CD8-positive, alpha-beta memory T cell (primary cell): Measurements from ENCODE around the gene UCK1. TPM values are rescaled to one million over a fixed set of nuclear protein-coding genes. Genes with fewer than 3 reads are reported as not detected.

Source experiments
- CTCF ChIA-PET: fragments of 350-600 bp; sonication (Branson Sonifier 250); formaldehyde crosslinking; loops from one replicate; lab custom pipeline; 2021; ENCODE audit warnings: antibody characterized with exemption; lab: Charles Lee
- POLR2A ChIA-PET: fragments of 350-600 bp; sonication (Branson Sonifier 250); formaldehyde crosslinking; loops from one replicate; lab custom pipeline; 2021; ENCODE audit warnings: antibody characterized with exemption; lab: Charles Lee
- DNase-seq, 5 donors: peaks; one replicate each; pipeline versions ENCODE4 v3.0.0 to v3.0.0-alpha.2; 2020 to 2022; ENCODE audit warnings: mixed read lengths in 1 of 5
- H3K27ac ChIP-seq: one replicate; pipeline ENCODE4 v1.7.0; 2013; ENCODE audit warnings: low read depth, mild to moderate bottlenecking, low read length, moderate library complexity
- H3K27me3 ChIP-seq: 2 replicates; pipeline ENCODE4 v1.7.0; 2013; ENCODE audit warnings: low read length, mild to moderate bottlenecking; ENCODE audit not compliant: insufficient read depth, poor library complexity, severe bottlenecking
- H3K36me3 ChIP-seq: 2 replicates; pipeline ENCODE4 v1.7.0; 2013; ENCODE audit warnings: mild to moderate bottlenecking, low read length, moderate library complexity; ENCODE audit not compliant: insufficient read depth
- H3K4me1 ChIP-seq: 2 replicates; pipeline ENCODE4 v1.7.0; 2013; ENCODE audit warnings: mild to moderate bottlenecking, low read length, moderate library complexity; ENCODE audit not compliant: insufficient read depth
- H3K4me3 ChIP-seq: 2 replicates; pipeline ENCODE4 v1.7.0; 2013; ENCODE audit warnings: mild to moderate bottlenecking, low read length
- H3K9me3 ChIP-seq: 2 replicates; pipeline ENCODE4 v1.7.0; 2013; ENCODE audit warnings: mild to moderate bottlenecking, low read length
- H3K27ac Mint-ChIP-seq, 8 donors: one replicate each; pipeline ENCODE4 v1.8.0; 2020 to 2021; ENCODE audit warnings: mixed read lengths in 8 of 8, mild to moderate bottlenecking in 6 of 8, inconsistent platforms in 3 of 8, moderate library complexity in 3 of 8
- H3K27me3 Mint-ChIP-seq, 2 donors: one replicate each; pipeline ENCODE4 v1.8.0; 2020 to 2021; ENCODE audit warnings: mixed read lengths in 2 of 2, mild to moderate bottlenecking in 1 of 2, moderate library complexity in 1 of 2
- H3K36me3 Mint-ChIP-seq, 3 donors: one replicate each; pipeline ENCODE4 v1.8.0; 2020 to 2021; ENCODE audit warnings: mixed read lengths in 3 of 3, inconsistent platforms in 1 of 3, mild to moderate bottlenecking in 1 of 3
- H3K4me1 Mint-ChIP-seq, 3 donors: one replicate each; pipeline ENCODE4 v1.8.0; 2020 to 2021; ENCODE audit warnings: mixed read lengths in 3 of 3, inconsistent platforms in 1 of 3, mild to moderate bottlenecking in 1 of 3
- H3K4me3 Mint-ChIP-seq, 7 donors: one replicate each; pipeline ENCODE4 v1.8.0; 2020 to 2021; ENCODE audit warnings: mixed read lengths in 7 of 7, mild to moderate bottlenecking in 6 of 7, moderate library complexity in 4 of 7, inconsistent platforms in 2 of 7
- H3K9me3 Mint-ChIP-seq, 5 donors: one replicate each; pipeline ENCODE4 v1.8.0; 2020 to 2022; ENCODE audit warnings: mixed read lengths in 5 of 5, mild to moderate bottlenecking in 3 of 5, moderate library complexity in 2 of 5, inconsistent platforms in 1 of 5
- polyA plus RNA-seq: library from polyadenylated mRNA; unstranded; fragments of 300-500 nt; fragmentation: Illumina TruSeq; gene quantifications from one replicate; pipeline ENCODE4 v1.2.3, GENCODE V29; 2021
- total RNA-seq, 2 experiments: library from RNA; stranded (reverse); gene quantifications; one replicate each; pipeline ENCODE4 v1.2.3, GENCODE V29; 2021

Gene UCK1
- total and polyA plus RNA-seq, 3 experiments from 2014 or later: 22.2 to 34.4 (median 23.1) TPM

DNA sequence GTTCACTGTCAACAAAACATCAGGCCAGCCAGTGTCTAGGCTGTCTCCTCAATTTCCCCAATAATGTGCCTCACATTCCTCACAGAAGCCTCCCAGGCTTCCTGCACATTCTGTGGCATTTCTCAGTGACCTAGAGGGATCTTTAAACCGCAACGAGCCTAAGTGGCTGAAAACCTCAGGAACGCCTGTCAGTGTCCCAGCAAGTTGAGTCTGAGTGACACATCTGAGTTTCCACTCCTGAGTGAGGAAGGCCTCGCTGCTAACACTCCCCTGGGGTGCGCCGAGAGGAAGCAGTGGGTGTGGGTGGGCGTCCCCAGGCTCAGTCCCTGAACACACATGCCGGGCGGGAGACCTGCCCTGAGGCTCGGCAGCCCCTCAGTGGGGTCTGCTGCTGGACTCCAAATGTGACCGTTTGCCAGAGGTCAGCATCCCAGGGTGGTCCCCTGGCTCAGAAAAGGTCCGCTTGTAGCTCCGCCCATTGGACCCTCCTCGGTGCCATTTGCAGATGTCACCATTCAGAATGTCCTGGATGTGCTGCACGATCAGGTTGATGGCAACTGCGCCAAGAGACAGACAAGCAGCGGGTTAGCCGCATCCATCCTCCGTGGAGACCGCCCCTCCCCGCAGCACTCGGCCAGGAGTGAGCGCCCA, 6.3 kb downstream of the UCK1 start:
- H3K27ac Mint-ChIP-seq: peak overlapping the region in 4 of 8 donors; percentile 12 to 85 (median 64)
- peaks cover 10 to 14% (median 12%) of the 10 kb centered on the region in 3 donors for H3K4me1 Mint-ChIP-seq
- Histone ChIP-seq H3K9me3 (no peaks in the 10 kb centered on the region), H3K27ac (no peak overlapping the region), H3K27me3 (no peaks in the 10 kb centered on the region), H3K36me3 (peaks cover 34% of the 10 kb centered on the region), H3K4me3 (no peak overlapping the region), H3K4me1 (peaks cover 4% of the 10 kb centered on the region)
- no peaks in the 10 kb centered on the region for H3K27me3 Mint-ChIP-seq
- H3K36me3 Mint-ChIP-seq: peaks cover 0 to 95% (median 16%) of the 10 kb centered on the region in 3 donors
- POLR2A ChIA-PET: no interaction called here
- H3K4me3 Mint-ChIP-seq: peak overlapping the region in 1 of 7 donors; percentile 56
- no peaks in the 10 kb centered on the region for H3K9me3 Mint-ChIP-seq
- no peak for DNase-seq
- CTCF ChIA-PET: no interaction called here

DNA sequence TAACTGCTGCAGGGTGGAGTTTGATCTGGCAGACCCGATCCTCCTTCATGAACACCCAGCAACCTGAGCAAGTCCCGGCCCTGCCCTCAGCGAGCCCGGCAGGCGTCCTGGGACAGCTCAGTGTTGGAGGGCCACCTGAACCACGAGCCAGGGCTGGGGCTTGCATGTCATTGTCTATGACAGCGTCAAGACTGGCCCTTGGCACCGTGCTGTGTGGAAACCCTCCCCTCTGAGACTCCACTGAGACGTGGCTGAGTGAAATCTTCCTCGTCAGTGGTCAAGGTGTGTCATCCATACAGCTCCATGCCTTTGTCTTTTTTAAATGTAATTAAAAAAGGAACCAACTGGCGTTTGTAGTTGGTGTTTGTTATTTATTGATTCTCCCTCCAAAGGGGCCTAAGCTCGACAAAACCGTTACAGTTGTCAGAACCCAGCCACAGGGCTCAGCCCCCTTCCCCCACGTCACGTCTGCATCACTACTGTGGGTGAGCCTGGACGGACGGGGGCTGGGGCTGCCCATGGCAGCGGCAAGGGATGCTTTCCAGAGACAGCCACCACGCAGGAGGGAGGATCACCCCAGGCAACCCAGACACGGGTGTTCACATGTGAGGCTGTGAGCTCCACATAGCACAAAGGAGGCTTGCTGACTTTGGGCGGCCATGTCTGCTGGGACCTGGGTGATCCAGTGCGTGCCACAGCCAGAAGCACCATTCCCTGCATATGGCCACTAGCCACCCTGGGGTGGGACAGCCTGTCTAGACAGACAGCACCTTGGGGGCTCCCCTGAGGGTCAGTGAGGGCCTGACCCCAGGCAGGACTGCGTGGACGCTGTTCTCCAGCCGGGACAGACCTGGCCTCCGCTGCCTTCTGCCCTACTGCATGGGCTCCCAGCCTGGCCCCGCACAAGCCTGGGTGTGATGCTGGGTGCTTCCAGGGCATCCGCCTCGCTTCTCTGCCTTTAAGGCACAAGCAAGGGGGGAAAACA, 7.3 kb downstream of the UCK1 start:
- Mint-ChIP-seq H3K27ac (no peak overlapping the region), H3K9me3 (no peaks in the 10 kb centered on the region), H3K36me3 (peaks cover 0 to 96% (median 24%) of the 10 kb centered on the region in 3 donors), H3K4me3 (no peak overlapping the region), H3K4me1 (peaks cover 6 to 9% (median 8%) of the 10 kb centered on the region in 3 donors), H3K27me3 (no peaks in the 10 kb centered on the region)
- Histone ChIP-seq H3K27ac (no peak overlapping the region), H3K9me3 (no peaks in the 10 kb centered on the region), H3K4me1 (no peaks in the 10 kb centered on the region), H3K27me3 (no peaks in the 10 kb centered on the region), H3K36me3 (peaks cover 45% of the 10 kb centered on the region), H3K4me3 (no peak overlapping the region)
- ChIA-PET POLR2A (no interaction called here), CTCF (interaction anchor here (1.2 kb wide), 1 partner anchor 11 kb away, joined by 5 read pairs; no protein-coding TSS in a partner anchor)
- DNase-seq: no peak

DNA sequence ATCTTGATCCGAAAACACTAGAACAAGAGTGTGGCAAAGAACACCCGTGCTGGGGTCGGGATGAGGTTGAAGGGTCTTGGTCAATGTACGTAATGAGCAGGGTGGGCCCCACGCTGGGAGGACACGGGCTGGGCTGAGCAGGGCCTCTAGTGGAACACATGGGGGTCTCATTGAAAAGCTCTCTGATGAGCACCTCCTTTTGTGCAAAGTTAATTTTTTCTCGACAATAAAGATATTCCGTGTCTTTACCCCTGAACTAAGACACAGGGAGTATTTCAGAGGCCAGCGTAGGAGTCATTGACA, 8.0 kb downstream of the UCK1 start:
- no peaks in the 10 kb centered on the region for H3K4me1 ChIP-seq
- peak overlapping the region in 1 of 8 donors; percentile 46 for H3K27ac Mint-ChIP-seq
- H3K27me3 Mint-ChIP-seq: no peaks in the 10 kb centered on the region
- peaks cover under 1 to 2% (median 2%) of the 10 kb centered on the region in 3 donors for H3K4me1 Mint-ChIP-seq
- H3K9me3 Mint-ChIP-seq: no peaks in the 10 kb centered on the region
- H3K27me3 ChIP-seq: no peaks in the 10 kb centered on the region
- H3K9me3 ChIP-seq: no peaks in the 10 kb centered on the region
- peaks cover 48% of the 10 kb centered on the region for H3K36me3 ChIP-seq
- ChIA-PET CTCF (interaction anchor here (1.2 kb wide), 1 partner anchor 12 kb away, joined by 5 read pairs; no protein-coding TSS in a partner anchor), POLR2A (no interaction called here)
- DNase-seq: no peak
- no peak overlapping the region for H3K4me3 Mint-ChIP-seq
- H3K27ac ChIP-seq: no peak overlapping the region
- H3K4me3 ChIP-seq: no peak overlapping the region
- H3K36me3 Mint-ChIP-seq: peaks cover 0 to 96% (median 24%) of the 10 kb centered on the region in 3 donors

DNA sequence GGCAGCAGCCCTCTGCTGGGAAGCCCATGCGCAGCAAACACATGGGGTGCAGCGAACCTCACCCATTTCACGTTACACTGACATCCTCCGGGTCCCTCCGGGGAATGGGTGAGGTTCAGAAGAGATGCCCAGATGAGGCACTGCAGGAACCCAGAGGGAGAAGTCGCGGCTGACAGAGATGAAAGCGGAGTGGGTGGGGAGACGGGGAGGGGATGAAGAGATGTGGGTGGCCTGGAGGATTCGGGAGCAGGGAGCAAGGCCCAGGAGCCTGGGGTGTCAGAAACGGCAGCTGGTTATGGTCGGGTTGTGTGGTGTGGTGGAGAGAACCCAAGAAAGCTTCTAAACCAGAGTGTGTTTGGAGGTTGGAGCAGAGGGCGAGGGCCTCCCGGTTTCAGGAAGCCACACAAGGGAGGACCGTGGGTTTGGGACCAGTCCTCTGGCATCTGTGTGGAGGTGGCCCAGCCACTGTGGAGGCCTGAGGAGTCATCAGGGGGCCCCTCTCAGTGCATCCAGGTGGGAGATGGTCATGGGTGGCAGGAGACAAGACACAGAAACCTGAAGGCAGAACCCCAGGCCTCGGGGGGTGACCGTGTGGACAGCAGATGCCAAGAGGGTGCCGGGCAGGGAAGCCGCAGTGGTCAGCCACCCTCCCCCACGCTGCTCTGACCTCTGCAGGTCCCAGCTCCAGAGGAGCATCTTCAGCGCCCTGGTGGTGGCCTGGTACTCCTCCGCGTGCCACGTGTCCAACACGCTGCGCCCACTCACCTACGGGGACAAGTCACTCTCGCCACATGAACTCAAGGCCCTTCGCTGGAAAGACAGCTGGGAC, 8.6 kb downstream of the UCK1 start:
- H3K27ac Mint-ChIP-seq: peak overlapping the region in 2 of 8 donors; percentile 33 to 46
- POLR2A ChIA-PET: no interaction called here
- Histone ChIP-seq H3K36me3 (peaks cover 49% of the 10 kb centered on the region), H3K9me3 (no peaks in the 10 kb centered on the region), H3K27me3 (no peaks in the 10 kb centered on the region), H3K4me1 (no peaks in the 10 kb centered on the region), H3K27ac (no peak overlapping the region), H3K4me3 (no peak overlapping the region)
- no peak for DNase-seq
- H3K27me3 Mint-ChIP-seq: no peaks in the 10 kb centered on the region
- no peak overlapping the region for H3K4me3 Mint-ChIP-seq
- peaks cover 0 to 96% (median 24%) of the 10 kb centered on the region in 3 donors for H3K36me3 Mint-ChIP-seq
- H3K4me1 Mint-ChIP-seq: peaks cover 0 to 1% (median 0%) of the 10 kb centered on the region in 3 donors
- no peaks in the 10 kb centered on the region for H3K9me3 Mint-ChIP-seq
- CTCF ChIA-PET: interaction anchor here (1.2 kb wide), 1 partner anchor 12 kb away, joined by 5 read pairs; no protein-coding TSS in a partner anchor

DNA sequence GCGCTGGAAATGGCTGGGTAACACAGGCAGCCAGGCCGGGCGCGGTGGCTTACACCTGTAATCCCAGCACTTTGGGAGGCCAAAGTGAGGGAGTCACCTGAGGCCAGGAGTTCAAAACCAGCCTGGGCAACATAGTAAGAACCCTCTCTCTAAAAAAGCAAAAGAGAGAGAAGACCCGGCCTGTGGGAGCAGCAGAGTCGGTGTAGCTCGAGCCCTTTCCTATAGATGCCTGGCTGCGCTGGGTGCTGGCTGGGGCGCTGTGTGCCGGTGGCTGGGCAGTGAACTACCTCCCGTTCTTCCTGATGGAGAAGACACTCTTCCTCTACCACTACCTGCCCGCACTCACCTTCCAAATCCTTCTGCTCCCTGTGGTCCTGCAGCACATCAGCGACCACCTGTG, 9.2 kb downstream of the UCK1 start:
- POLR2A ChIA-PET: no interaction called here
- Histone ChIP-seq H3K9me3 (no peaks in the 10 kb centered on the region), H3K27ac (no peak overlapping the region), H3K36me3 (peaks cover 52% of the 10 kb centered on the region), H3K4me1 (no peaks in the 10 kb centered on the region), H3K27me3 (no peaks in the 10 kb centered on the region), H3K4me3 (no peak overlapping the region)
- H3K27me3 Mint-ChIP-seq: no peaks in the 10 kb centered on the region
- no peaks in the 10 kb centered on the region for H3K9me3 Mint-ChIP-seq
- H3K4me1 Mint-ChIP-seq: peaks cover 0 to 1% (median 0%) of the 10 kb centered on the region in 3 donors
- H3K36me3 Mint-ChIP-seq: peaks cover 0 to 93% (median 24%) of the 10 kb centered on the region in 3 donors
- H3K4me3 Mint-ChIP-seq: no peak overlapping the region
- no peak overlapping the region for H3K27ac Mint-ChIP-seq
- DNase-seq: no peak
- CTCF ChIA-PET: no interaction called here

DNA sequence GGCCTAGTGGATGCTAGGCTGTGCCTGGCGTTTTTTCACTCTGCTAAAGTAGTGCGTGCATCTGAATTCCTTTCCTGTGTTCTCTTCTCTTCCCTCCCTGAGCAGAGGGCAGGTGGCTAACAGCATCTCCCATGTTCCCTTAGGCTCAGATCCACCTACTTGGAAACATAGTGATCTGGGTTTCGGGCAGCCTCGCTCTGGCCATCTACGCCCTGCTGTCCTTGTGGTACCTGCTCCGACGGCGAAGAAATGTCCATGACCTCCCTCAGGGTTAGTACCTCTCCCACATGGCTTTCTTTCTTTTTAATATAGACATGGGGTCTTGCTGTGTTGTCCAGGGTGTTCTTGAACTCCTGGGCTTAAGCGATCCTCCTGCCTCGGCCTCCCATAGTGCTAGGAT, 9.9 kb downstream of the UCK1 start:
- ChIA-PET POLR2A (no interaction called here), CTCF (no interaction called here)
- Mint-ChIP-seq H3K27me3 (no peaks in the 10 kb centered on the region), H3K4me3 (peak overlapping the region in 1 of 7 donors; percentile 56), H3K27ac (no peak overlapping the region), H3K9me3 (no peaks in the 10 kb centered on the region), H3K4me1 (no peaks in the 10 kb centered on the region), H3K36me3 (peaks cover 0 to 86% (median 19%) of the 10 kb centered on the region in 3 donors)
- Histone ChIP-seq H3K27me3 (no peaks in the 10 kb centered on the region), H3K36me3 (peaks cover 58% of the 10 kb centered on the region), H3K27ac (no peak overlapping the region), H3K4me3 (no peak overlapping the region), H3K9me3 (no peaks in the 10 kb centered on the region), H3K4me1 (no peaks in the 10 kb centered on the region)
- no peak for DNase-seq

DNA sequence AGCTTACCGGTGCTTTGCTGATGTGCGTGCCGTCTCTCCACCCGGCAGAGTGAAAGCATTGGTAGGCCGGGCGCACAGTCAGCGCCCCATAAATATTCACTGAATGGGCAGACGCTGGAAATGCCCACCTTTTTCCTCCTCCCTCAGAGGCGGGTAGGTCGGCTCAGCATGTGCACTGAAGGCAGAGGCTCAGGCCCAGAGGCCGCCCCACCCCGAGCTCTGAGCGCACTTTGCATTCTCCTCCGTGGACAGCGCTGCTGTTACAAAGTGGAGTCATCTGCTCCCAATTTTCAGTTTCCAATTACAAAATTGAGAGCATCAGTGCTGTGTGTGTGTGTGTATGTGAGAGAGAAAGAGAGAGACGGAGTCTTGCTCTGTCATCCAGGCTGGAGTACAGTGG, 10.6 kb downstream of the UCK1 start:
- peaks cover 0 to 79% (median 16%) of the 10 kb centered on the region in 3 donors for H3K36me3 Mint-ChIP-seq
- no peaks in the 10 kb centered on the region for H3K4me1 Mint-ChIP-seq
- no peaks in the 10 kb centered on the region for H3K27me3 Mint-ChIP-seq
- H3K27ac Mint-ChIP-seq: no peak overlapping the region
- no peak overlapping the region for H3K4me3 ChIP-seq
- H3K27ac ChIP-seq: no peak overlapping the region
- no peaks in the 10 kb centered on the region for H3K27me3 ChIP-seq
- H3K9me3 Mint-ChIP-seq: no peaks in the 10 kb centered on the region
- ChIA-PET CTCF (no interaction called here), POLR2A (no interaction called here)
- no peak overlapping the region for H3K4me3 Mint-ChIP-seq
- H3K4me1 ChIP-seq: no peaks in the 10 kb centered on the region
- no peaks in the 10 kb centered on the region for H3K9me3 ChIP-seq
- H3K36me3 ChIP-seq: peaks cover 64% of the 10 kb centered on the region
- DNase-seq: no peak
